Nephron (organoid): ENCODE data around the gene C1QA.

Experiments used
- H3K27ac Mint-ChIP-seq, 3 experiments: 2 replicates each; pipeline ENCODE4 v1.8.0; 2020; ENCODE audit warnings: mixed read lengths in 3 of 3, mild to moderate bottlenecking in 2 of 3, moderate library complexity in 1 of 3
- H3K27me3 Mint-ChIP-seq: 2 replicates; pipeline ENCODE4 v1.8.0; 2021; ENCODE audit warnings: low read depth, mild to moderate bottlenecking, moderate library complexity, mixed read lengths
- H3K36me3 Mint-ChIP-seq: 2 replicates; pipeline ENCODE4 v1.8.0; 2020; ENCODE audit warnings: low read depth, mixed read lengths
- H3K4me1 Mint-ChIP-seq: 2 replicates; pipeline ENCODE4 v1.8.0; 2020; ENCODE audit warnings: mixed read lengths
- H3K4me3 Mint-ChIP-seq, 3 experiments: 2 replicates each; pipeline ENCODE4 v1.8.0; 2020; ENCODE audit warnings: mild to moderate bottlenecking in 3 of 3, mixed read lengths in 3 of 3, moderate library complexity in 2 of 3
- H3K9me3 Mint-ChIP-seq: 2 replicates; pipeline ENCODE4 v1.8.0; 2020; ENCODE audit warnings: mixed read lengths
- TF ChIP-seq, protein P1 (sequence below), 3 experiments: fragments of 200-600 bp; sonication (generic); IDR thresholded peaks; one replicate each; pipeline ENCODE4 v1.5.0; 2021; ENCODE audit warnings: antibody characterized with exemption in 3 of 3; ENCODE audit not compliant: unreplicated experiment in 3 of 3

Gene C1QA, protein sequence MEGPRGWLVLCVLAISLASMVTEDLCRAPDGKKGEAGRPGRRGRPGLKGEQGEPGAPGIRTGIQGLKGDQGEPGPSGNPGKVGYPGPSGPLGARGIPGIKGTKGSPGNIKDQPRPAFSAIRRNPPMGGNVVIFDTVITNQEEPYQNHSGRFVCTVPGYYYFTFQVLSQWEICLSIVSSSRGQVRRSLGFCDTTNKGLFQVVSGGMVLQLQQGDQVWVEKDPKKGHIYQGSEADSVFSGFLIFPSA

DNA sequence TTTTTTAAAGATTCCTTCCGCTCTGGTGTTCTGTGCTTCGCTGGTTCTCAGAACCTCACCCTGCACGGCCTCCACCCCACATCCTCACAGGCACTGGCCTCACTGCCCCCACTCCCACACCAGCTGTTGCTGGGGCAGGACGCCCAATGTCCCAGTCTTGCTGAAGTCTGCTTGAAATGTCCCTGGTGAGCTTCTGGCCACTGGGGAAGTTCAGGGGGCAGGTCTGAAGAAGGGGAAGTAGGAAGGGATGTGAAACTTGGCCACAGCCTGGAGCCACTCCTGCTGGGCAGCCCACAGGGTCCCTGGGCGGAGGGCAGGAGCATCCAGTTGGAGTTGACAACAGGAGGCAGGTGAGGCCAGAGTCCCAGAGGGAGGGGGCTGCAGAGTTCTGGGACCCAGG, at the start of gene C1QA:
Gene C1QA (plus strand): TSS at position 276 of the 400 bp plus-strand sequence. CDS start 989 bp downstream, outside the sequence.
- no peak within 1 kb of the TSS for H3K4me3 Mint-ChIP-seq
- H3K9me3 Mint-ChIP-seq = no peaks in the 10 kb centered on the region
- no peak within 1 kb of the TSS for H3K27ac Mint-ChIP-seq
- TF ChIP-seq, protein P1, sequence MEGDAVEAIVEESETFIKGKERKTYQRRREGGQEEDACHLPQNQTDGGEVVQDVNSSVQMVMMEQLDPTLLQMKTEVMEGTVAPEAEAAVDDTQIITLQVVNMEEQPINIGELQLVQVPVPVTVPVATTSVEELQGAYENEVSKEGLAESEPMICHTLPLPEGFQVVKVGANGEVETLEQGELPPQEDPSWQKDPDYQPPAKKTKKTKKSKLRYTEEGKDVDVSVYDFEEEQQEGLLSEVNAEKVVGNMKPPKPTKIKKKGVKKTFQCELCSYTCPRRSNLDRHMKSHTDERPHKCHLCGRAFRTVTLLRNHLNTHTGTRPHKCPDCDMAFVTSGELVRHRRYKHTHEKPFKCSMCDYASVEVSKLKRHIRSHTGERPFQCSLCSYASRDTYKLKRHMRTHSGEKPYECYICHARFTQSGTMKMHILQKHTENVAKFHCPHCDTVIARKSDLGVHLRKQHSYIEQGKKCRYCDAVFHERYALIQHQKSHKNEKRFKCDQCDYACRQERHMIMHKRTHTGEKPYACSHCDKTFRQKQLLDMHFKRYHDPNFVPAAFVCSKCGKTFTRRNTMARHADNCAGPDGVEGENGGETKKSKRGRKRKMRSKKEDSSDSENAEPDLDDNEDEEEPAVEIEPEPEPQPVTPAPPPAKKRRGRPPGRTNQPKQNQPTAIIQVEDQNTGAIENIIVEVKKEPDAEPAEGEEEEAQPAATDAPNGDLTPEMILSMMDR (IDR thresholded peaks at IDR 0.05; ENCODE audit: unreplicated experiment in 3 of 3) = no peak
- no peaks in the 10 kb centered on the region for H3K36me3 Mint-ChIP-seq
- peaks cover 10% of the 10 kb centered on the region for H3K4me1 Mint-ChIP-seq
- H3K27me3 Mint-ChIP-seq = peaks cover 36% of the 10 kb centered on the region

DNA sequence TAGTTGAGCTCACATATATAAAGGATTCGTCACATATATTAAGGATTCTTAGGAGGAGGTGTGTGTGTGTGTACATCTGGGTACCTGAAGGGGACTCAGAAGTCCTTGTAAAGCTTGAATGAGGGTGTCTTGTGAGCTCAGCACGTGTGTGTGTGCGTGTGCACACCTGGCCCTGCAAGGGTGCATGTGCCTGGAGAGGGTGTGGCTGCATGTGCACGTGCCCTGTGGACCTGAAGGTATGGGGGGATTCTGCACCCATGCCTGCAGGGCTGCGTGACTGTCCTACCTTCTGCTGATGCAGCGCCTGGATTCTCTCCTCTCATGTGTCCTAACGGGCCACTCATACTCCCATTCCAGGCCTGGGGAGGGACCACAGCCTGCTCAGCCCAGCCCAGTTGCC, 49.2 kb upstream of the C1QA start:
- peaks cover 44% of the 10 kb centered on the region for H3K27me3 Mint-ChIP-seq
- TF ChIP-seq, protein P1 (IDR thresholded peaks at IDR 0.05; ENCODE audit: unreplicated experiment in 3 of 3) = no peak
- no peak overlapping the region for H3K27ac Mint-ChIP-seq
- no peaks in the 10 kb centered on the region for H3K36me3 Mint-ChIP-seq
- no peak overlapping the region for H3K4me3 Mint-ChIP-seq
- H3K9me3 Mint-ChIP-seq = no peaks in the 10 kb centered on the region
- peaks cover 4% of the 10 kb centered on the region for H3K4me1 Mint-ChIP-seq

DNA sequence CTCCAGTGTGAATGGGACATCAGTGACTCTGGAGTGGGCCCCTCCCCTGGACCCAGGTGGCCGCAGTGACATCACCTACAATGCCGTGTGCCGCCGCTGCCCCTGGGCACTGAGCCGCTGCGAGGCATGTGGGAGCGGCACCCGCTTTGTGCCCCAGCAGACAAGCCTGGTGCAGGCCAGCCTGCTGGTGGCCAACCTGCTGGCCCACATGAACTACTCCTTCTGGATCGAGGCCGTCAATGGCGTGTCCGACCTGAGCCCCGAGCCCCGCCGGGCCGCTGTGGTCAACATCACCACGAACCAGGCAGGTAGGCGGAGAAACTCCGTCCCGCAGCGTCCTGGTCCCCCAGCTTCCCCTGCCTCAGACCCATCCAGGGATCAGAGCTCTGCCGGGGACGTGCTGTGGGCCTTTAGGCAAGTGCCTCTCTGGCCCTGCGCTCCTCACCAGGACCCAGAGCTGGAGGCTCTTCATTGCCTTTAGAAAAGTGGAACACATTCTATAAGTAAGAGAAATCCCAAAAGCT, 47.5 kb upstream of the C1QA start:
- TF ChIP-seq, protein P1 (IDR thresholded peaks at IDR 0.05; ENCODE audit: unreplicated experiment in 3 of 3) = no peak
- Mint-ChIP-seq H3K4me1 (no peaks in the 10 kb centered on the region), H3K36me3 (no peaks in the 10 kb centered on the region), H3K27ac (no peak overlapping the region), H3K9me3 (no peaks in the 10 kb centered on the region), H3K27me3 (peaks cover 59% of the 10 kb centered on the region), H3K4me3 (no peak overlapping the region)

DNA sequence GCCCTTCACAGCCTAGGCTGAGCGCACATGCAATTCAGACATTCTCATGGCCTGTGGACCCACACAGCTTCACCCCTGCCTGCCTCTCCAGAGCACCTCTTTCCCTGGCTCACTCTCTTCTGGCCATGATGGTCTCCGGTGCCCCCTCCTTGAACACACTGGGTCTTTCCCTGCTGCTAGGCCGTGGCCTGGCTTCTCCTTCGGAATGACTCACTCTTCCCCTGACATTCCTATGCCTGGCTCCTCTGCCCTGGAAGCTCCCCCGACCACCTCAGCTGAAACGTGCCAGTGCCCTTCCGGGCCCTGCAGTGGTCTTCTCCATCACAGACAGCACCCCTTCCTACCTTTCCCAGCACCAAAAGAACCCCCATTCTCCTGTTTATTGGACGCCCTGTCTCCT, 44.9 kb upstream of the C1QA start:
- no peak overlapping the region for H3K4me3 Mint-ChIP-seq
- H3K4me1 Mint-ChIP-seq = no peaks in the 10 kb centered on the region
- no peaks in the 10 kb centered on the region for H3K9me3 Mint-ChIP-seq
- H3K36me3 Mint-ChIP-seq = no peaks in the 10 kb centered on the region
- TF ChIP-seq, protein P1 (IDR thresholded peaks at IDR 0.05; ENCODE audit: unreplicated experiment in 3 of 3) = no peak
- H3K27me3 Mint-ChIP-seq = peaks cover 75% of the 10 kb centered on the region
- no peak overlapping the region for H3K27ac Mint-ChIP-seq

DNA sequence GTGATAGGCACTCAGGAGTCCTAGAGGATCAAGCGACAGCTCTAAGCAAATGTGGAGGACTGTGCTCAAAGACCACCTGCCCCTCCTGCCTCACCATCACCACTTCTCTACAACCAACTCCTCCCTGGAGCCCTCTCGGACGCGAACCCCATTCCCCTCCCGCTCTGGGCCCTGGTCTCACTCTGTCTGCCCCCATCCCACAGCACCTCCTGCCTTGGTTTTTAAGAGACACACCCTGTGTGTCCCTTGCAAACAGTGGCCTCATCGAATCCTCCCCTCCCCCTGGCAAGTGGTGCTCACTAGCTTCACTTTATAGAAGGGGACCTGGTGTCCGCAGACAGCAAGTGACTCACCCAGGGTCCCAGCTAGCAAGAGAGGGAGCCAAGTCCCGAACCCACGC, 44.4 kb upstream of the C1QA start:
- H3K4me3 Mint-ChIP-seq = no peak overlapping the region
- no peaks in the 10 kb centered on the region for H3K9me3 Mint-ChIP-seq
- H3K4me1 Mint-ChIP-seq = no peaks in the 10 kb centered on the region
- TF ChIP-seq, protein P1 (IDR thresholded peaks at IDR 0.05; ENCODE audit: unreplicated experiment in 3 of 3) = no peak
- H3K27me3 Mint-ChIP-seq = peaks cover 76% of the 10 kb centered on the region
- no peaks in the 10 kb centered on the region for H3K36me3 Mint-ChIP-seq
- no peak overlapping the region for H3K27ac Mint-ChIP-seq
